GM12872 (cell line): ENCODE data around the gene MIPOL1.

Source experiments
- CTCF ChIP-seq: IDR thresholded peaks from 3 replicates; pipeline ENCODE4 v1.5.1; 2011; ENCODE audit warnings: low read depth, mild to moderate bottlenecking, low read length, moderate library complexity; ENCODE audit not compliant: insufficient read depth

Gene MIPOL1

GRCh38 chr14:37215345-37215744, 17.6 kb downstream of the MIPOL1 start:
- no peak for TF ChIP-seq CTCF

- no peak for TF ChIP-seq CTCF
These were observed 23.3 kb downstream of the MIPOL1 start for GRCh38 chr14:37221073-37221472.

- no peak for TF ChIP-seq CTCF
These were observed 26.3 kb downstream of the MIPOL1 start for GRCh38 chr14:37223947-37224474.

- peak; percentile 53; the same call in 2 of the 3 replicates for TF ChIP-seq CTCF
These were observed 32.9 kb downstream of the MIPOL1 start for GRCh38 chr14:37230551-37231194.

GRCh38 chr14:37232907-37233481, 35.3 kb downstream of the MIPOL1 start:
- TF ChIP-seq CTCF, result peak; percentile 57

GRCh38 chr14:37234222-37234621, 36.5 kb downstream of the MIPOL1 start:
- TF ChIP-seq CTCF, result no peak

GRCh38 chr14:37237094-37237493, 39.4 kb downstream of the MIPOL1 start:
- TF ChIP-seq CTCF, result no peak
